Endometrium (tissue), 2 donors: ENCODE results near the gene SDR39U1.

ENCODE experiments used
- FAIRE-seq: peaks from 2 replicates; lab custom pipeline; 2012; peaks lifted over from hg19 to GRCh38; lab: Jason Lieb, UNC
- donor health status: control.
- donor health status: control.

SDR39U1 gene

GRCh38 chr14:24390701-24391468 is 51.7 kb downstream of the SDR39U1 start:
- no peak for FAIRE-seq
